ENCODE measurements around the gene SHOC1. TPM values are rescaled to one million over a fixed set of nuclear protein-coding genes. Genes with fewer than 3 reads are reported as not detected.
"Not testable (repeated sequence)": the region's sequence is repeated elsewhere in the genome, so short reads cannot be mapped to it uniquely, and the experiment has no call there.

The SHOC1 gene
- polyA plus RNA-seq (2014; cell fraction: cytosol; rRNA removed) = not detected in 2 replicates
- polyA plus RNA-seq (2014; cell fraction: nucleus; rRNA removed) = not detected in 2 replicates

GRCh38 chr9:111794835-111795556, at the start of gene SHOC1:
SHOC1 (minus strand) TSS chr9:111794937; CDS start chr9:111791418, 3,519 bp downstream.
- no peak for DNase-seq (ENCODE audit: low spot score)

DNA sequence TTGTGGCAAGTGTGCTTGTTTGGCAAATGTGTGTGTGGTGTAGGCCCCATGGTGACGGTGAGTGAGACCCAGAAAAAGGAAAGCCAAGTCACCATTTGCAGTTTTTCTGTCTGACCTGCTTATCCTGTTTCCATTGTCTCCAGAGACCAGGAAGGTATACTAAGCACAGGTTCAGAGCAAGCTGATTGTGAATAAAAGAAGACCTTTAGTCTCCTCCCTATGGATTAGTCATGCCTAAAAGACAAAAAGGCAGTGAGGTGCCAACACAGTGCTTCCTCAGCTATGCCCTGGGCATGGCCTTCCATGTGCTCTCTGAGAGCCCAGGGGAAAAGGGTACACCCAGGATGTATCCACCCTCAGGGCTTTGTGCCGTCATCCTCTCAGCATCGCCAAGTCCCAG, 49.2 kb upstream of the SHOC1 start:
- DNase-seq (ENCODE audit: low spot score) = no peak

DNA sequence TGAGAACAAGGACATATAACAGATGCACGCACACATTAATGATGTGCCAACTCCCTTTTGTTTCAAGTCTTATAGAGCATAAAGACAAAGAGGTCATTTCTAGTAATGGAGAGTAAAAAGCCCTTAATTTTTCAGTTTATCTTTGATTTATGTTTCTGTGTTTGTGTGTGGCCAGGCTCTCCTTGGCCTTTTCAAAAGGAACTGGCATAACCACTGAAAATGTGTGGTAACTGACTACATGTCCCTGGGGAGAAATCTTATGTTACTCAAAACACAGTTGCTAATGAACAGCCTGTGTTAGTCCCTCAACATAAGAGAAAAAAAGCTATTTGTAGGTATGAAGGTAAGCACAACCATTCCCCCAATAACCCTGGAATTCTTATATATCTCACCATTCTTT, 47.6 kb upstream of the SHOC1 start:
- DNase-seq (ENCODE audit: low spot score) = no peak

GRCh38 chr9:111840442-111840841, 45.7 kb upstream of the SHOC1 start:
- DNase-seq (ENCODE audit: low spot score) = no peak

GRCh38 chr9:111839987-111840386, 45.2 kb upstream of the SHOC1 start:
- DNase-seq (ENCODE audit: low spot score) = no peak

GRCh38 chr9:111839387-111839786, 44.6 kb upstream of the SHOC1 start:
- DNase-seq (ENCODE audit: low spot score) = no peak

GRCh38 chr9:111838439-111838838, 43.7 kb upstream of the SHOC1 start:
- DNase-seq (ENCODE audit: low spot score) = no peak

GRCh38 chr9:111836311-111836710, 41.6 kb upstream of the SHOC1 start:
- no peak for DNase-seq (ENCODE audit: low spot score)

DNA sequence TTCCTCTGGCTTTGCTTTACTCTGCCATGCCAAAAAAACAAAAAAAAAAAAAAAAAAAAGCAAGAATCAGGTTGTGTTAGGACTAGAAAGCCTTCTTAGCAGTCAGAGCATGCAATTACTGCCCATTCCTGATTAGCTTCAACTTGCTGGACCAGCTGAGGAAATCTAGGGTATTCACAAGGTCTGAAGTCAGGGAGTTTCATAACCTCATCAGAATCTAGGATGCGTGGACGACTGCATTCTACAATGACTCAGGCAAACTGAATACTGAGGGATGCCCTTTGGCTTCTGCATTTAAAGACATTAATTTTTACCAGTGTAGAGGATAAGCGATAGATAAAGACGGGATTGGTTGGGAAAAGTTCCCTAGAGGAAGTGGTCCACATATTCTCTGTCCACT, 39.2 kb upstream of the SHOC1 start:
- DNase-seq (ENCODE audit: low spot score) = no peak

GRCh38 chr9:111832449-111832848, 37.7 kb upstream of the SHOC1 start:
- DNase-seq (ENCODE audit: low spot score) = no peak

- DNase-seq (ENCODE audit: low spot score) = no peak
These were observed 36.8 kb upstream of the SHOC1 start for GRCh38 chr9:111831371-111832108.

- no peak for DNase-seq (ENCODE audit: low spot score)
These were observed 33.5 kb upstream of the SHOC1 start for GRCh38 chr9:111828193-111828592.

DNA sequence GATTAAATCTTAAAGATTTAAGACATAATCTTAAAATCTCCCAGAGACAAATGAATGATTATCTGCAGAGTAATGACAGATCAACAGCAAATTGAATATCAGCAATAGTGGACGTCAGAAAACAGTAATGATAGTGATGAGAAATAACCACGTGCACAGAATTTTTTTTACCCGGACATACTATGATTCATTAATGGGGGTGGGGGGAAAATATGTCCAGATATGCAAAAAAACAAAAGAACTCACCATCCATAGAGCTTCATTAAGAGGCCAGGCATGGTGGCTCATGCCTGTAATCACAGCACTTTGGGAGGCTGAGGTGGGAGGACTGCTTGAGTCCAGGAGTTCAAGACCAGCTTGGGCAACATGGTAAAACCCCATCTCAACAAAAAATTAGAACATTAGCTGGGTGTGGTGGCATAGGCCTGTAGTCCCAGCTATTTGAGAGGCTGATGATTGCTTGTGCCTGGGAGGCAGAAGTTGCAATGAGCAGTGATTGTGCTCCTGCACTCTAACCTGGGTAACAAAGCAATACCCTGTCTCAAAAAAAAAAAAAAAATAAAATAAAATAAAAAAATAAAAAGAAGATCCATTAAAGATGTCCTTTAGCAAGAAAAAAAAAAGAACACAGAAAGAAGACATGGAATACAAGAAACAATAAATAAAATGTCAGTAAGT, 30.9 kb upstream of the SHOC1 start:
- no peak for DNase-seq (ENCODE audit: low spot score)

DNA sequence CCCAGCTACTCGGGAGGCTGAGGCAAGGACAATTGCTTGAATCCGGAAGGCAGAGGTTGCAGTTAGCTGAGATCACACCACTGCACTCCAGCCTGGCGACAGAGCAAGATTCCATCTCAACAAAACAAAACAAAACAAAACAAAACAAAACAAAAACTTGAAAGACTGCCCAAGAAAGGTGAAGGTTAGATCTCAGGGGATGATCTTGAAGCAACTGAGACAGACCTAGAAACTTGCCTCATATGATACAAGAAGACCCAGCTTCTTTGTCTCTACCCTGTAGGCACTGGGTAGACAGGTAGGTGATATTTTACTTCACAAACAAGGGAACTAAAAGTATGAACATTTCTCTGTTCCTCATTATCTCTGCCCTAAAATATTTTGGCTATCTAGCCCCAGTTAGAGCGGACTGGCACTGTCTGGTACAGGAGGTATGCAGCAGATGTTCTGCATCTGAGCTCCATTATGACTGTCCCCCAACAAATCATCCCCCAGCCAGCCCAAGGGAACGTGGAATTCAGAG, 26.3 kb upstream of the SHOC1 start:
- DNase-seq (ENCODE audit: low spot score) = no peak

GRCh38 chr9:111819360-111819759, 24.6 kb upstream of the SHOC1 start:
- no peak for DNase-seq (ENCODE audit: low spot score)

DNA sequence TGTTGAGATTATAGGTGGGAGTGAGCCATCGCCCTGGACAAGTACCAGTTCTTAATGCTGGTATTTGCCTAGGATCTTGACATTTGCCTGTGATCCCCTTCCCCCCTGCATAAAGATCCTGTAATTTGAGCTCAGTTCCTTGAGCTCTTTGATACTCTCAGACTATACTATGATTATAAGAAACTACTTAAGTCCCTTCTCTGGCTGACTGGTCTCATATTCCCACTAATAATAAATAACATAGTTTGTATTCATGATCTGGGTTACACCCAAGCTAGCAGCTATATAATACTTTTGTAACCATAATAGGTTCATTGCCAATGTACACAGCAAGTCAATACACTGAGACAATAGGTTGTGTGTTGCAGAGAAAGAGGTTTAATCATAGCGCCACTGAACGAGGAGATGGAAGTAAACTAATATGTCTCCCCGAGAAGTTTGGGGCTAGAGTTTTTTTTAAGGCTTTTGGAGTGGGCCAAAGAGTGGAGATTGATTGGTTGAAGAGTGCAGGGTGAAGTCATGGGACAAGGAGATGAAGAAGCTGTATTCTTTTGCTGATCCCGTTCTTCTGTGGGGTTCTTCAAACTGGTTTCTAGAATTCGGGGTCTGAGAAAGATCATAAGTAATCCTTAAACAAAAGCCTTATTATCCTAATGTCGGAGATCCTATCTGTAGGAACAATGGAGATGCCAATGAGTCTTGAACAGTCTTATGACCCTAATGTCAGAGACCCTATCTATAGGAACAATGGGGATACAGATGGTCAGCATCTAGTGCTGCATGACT, 20.7 kb upstream of the SHOC1 start:
- DNase-seq (ENCODE audit: low spot score) = no peak

GRCh38 chr9:111812337-111812736, 17.6 kb upstream of the SHOC1 start:
- DNase-seq (ENCODE audit: low spot score) = no peak

- DNase-seq (ENCODE audit: low spot score) = no peak
These were observed 16.2 kb upstream of the SHOC1 start for GRCh38 chr9:111810908-111811307.

GRCh38 chr9:111810415-111810814, 15.7 kb upstream of the SHOC1 start:
- not testable (repeated sequence) for DNase-seq (ENCODE audit: low spot score)

GRCh38 chr9:111807197-111807596, 12.5 kb upstream of the SHOC1 start:
- no peak for DNase-seq (ENCODE audit: low spot score)

DNA sequence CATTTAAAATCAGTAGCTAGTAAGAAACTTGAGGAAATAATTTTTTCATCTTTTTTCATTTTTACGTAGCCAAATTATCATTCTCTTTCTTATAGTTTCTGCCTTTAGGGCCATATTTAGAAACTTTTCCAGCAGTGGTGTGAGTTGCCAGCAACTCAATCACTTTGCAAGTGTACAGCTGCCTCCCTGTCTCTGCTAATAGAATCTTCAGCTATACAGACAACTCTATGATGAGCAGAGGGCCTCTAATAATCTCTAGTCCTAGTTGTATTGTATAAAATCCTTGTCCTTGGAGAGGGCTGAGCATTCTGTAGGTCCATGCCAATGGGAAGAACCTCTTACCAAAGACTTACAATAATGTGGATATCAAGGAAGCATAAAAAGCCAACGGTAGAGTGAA, 11.5 kb upstream of the SHOC1 start:
- no peak for DNase-seq (ENCODE audit: low spot score)
